Colonic mucosa (tissue), 4 donors: ENCODE data around the gene BID. TPM values are rescaled to one million over a fixed set of nuclear protein-coding genes. Genes with fewer than 3 reads are reported as not detected.

ENCODE experiments used
- DNase-seq: peaks from one replicate; pipeline ENCODE4 v3.0.0-alpha.2; 2020
- H3K27ac ChIP-seq: fragments of 200-600 bp; one replicate; pipeline ENCODE4 v1.8.0; 2021
- H3K27me3 ChIP-seq: fragments of 200-600 bp; one replicate; pipeline ENCODE4 v1.8.0; 2021
- H3K36me3 ChIP-seq: fragments of 200-600 bp; one replicate; pipeline ENCODE4 v1.8.0; 2021
- H3K4me1 ChIP-seq: fragments of 200-600 bp; one replicate; pipeline ENCODE4 v1.8.0; 2021; ENCODE audit warnings: mild to moderate bottlenecking
- H3K4me3 ChIP-seq: fragments of 200-600 bp; one replicate; pipeline ENCODE4 v1.8.0; 2021
- H3K9ac ChIP-seq, 2 donors: one replicate each; pipeline ENCODE4 v1.7.0; 2013; ENCODE audit warnings: control low read depth in 2 of 2, low read depth in 2 of 2, low read length in 2 of 2
- H3K9me3 ChIP-seq: fragments of 200-600 bp; one replicate; pipeline ENCODE4 v1.8.0; 2021
- CTCF ChIP-seq: fragments of 200-600 bp; IDR thresholded peaks from one replicate; pipeline ENCODE4 v1.8.0; 2022; ENCODE audit warnings: antibody characterized with exemption, mild to moderate bottlenecking
- intact Hi-C: fragments of 100-400 bp; cut with DNase I; formaldehyde crosslinking; loops from one replicate; pipeline ENCODE4 v1.14.1; 2022
- total RNA-seq, 2 donors: library from RNA; stranded (reverse); fragmentation: NEBNext Ultra II Directional in 1 of 2; extraction: Animal tissue kit (Norgen Biotek cat#: 25700) in 1 of 2; gene quantifications; one replicate each; pipeline ENCODE4 v1.2.1, GENCODE V29; 2021
- donor health status: healthy.
- donor health status: DM: no; HTN: no; CAD: no.
- donor health status: DM: no; HTN: no; CAD: no.

Gene BID
- total RNA-seq, 2 donors from 2014 or later: 35.9 to 57.5 TPM

GRCh38 chr22:17808693-17809403 lies 34.6 kb upstream of the BID start:
- intact Hi-C loops: no loop called here
- no peaks in the 10 kb centered on the region for H3K9me3 ChIP-seq
- H3K36me3 ChIP-seq: no peaks in the 10 kb centered on the region
- H3K27ac ChIP-seq: no peak overlapping the region
- TF ChIP-seq CTCF: no peak
- H3K4me3 ChIP-seq: no peak overlapping the region
- no peaks in the 10 kb centered on the region for H3K27me3 ChIP-seq
- no peaks in the 10 kb centered on the region for H3K4me1 ChIP-seq
- H3K9ac ChIP-seq: no peak overlapping the region
- no peak for DNase-seq

GRCh38 chr22:17807578-17808410 lies 33.5 kb upstream of the BID start:
- H3K27ac ChIP-seq: no peak overlapping the region
- H3K27me3 ChIP-seq: no peaks in the 10 kb centered on the region
- no peaks in the 10 kb centered on the region for H3K9me3 ChIP-seq
- H3K4me1 ChIP-seq: no peaks in the 10 kb centered on the region
- no peak for TF ChIP-seq CTCF
- intact Hi-C loops: no loop called here
- no peaks in the 10 kb centered on the region for H3K36me3 ChIP-seq
- no peak overlapping the region for H3K9ac ChIP-seq
- DNase-seq: no peak
- no peak overlapping the region for H3K4me3 ChIP-seq

GRCh38 chr22:17807086-17807485 lies 32.8 kb upstream of the BID start:
- H3K4me3 ChIP-seq: no peak overlapping the region
- H3K27me3 ChIP-seq: no peaks in the 10 kb centered on the region
- DNase-seq: no peak
- intact Hi-C loops: no loop called here
- H3K36me3 ChIP-seq: no peaks in the 10 kb centered on the region
- no peaks in the 10 kb centered on the region for H3K4me1 ChIP-seq
- no peak overlapping the region for H3K9ac ChIP-seq
- no peak for TF ChIP-seq CTCF
- H3K9me3 ChIP-seq: no peaks in the 10 kb centered on the region
- no peak overlapping the region for H3K27ac ChIP-seq

- DNase-seq: no peak
- no peak for TF ChIP-seq CTCF
- Histone ChIP-seq H3K9me3 (no peaks in the 10 kb centered on the region), H3K27me3 (no peaks in the 10 kb centered on the region), H3K9ac (no peak overlapping the region), H3K36me3 (no peaks in the 10 kb centered on the region), H3K27ac (no peak overlapping the region), H3K4me1 (no peaks in the 10 kb centered on the region), H3K4me3 (no peak overlapping the region)
- intact Hi-C loops: no loop called here
Observed at GRCh38 chr22:17806437-17806836, 32.2 kb upstream of the BID start.

GRCh38 chr22:17804331-17805080 lies 30.2 kb upstream of the BID start:
- intact Hi-C loops: no loop called here
- Histone ChIP-seq H3K9ac (no peak overlapping the region), H3K36me3 (no peaks in the 10 kb centered on the region)

More at GRCh38 chr22:17804331-17805080, 30.2 kb upstream of the BID start:
- Histone ChIP-seq H3K27ac (no peak overlapping the region), H3K9me3 (no peaks in the 10 kb centered on the region), H3K27me3 (no peaks in the 10 kb centered on the region), H3K4me3 (no peak overlapping the region), H3K4me1 (no peaks in the 10 kb centered on the region)
- no peak for DNase-seq
- TF ChIP-seq CTCF: no peak
